GM23338 (cell line): Measurements from ENCODE around the gene LAD1. TPM values are rescaled to one million over a fixed set of nuclear protein-coding genes. Genes with fewer than 3 reads are reported as not detected.

ENCODE experiments used
- ATAC-seq: fragments of 200-7000 bp; cut with Tn5 transposase; 3 replicates; pipeline ENCODE4 v1.9.1; 2020
- DNase-seq: peaks from one replicate; pipeline ENCODE4 v3.0.0-alpha.2; 2015; ENCODE audit warnings: low spot score
- H2AFZ ChIP-seq: fragments of 200-600 bp; sonication (generic); 2 replicates; pipeline ENCODE4 v1.8.0; 2016; ENCODE audit warnings: antibody characterized with exemption, mild to moderate bottlenecking, moderate library complexity
- H3F3A ChIP-seq: fragments of 200-600 bp; sonication (generic); replicated peaks from 2 replicates; pipeline ENCODE4 v1.8.0; 2017; ENCODE audit warnings: antibody characterized with exemption, mixed run types, low read depth
- H3K27ac ChIP-seq: fragments of 200-600 bp; sonication (generic); 2 replicates; pipeline ENCODE4 v1.6.1; 2016; ENCODE audit warnings: low read depth
- H3K27me3 ChIP-seq: fragments of 200-600 bp; sonication (generic); 2 replicates; pipeline ENCODE4 v1.8.0; 2016; ENCODE audit warnings: mild to moderate bottlenecking, mixed run types, moderate library complexity; ENCODE audit not compliant: insufficient read depth
- H3K36me3 ChIP-seq: fragments of 200-600 bp; sonication (generic); 2 replicates; pipeline ENCODE4 v1.8.0; 2016; ENCODE audit warnings: mild to moderate bottlenecking; ENCODE audit not compliant: insufficient read depth
- H3K4me1 ChIP-seq: fragments of 200-600 bp; sonication (generic); 2 replicates; pipeline ENCODE4 v1.8.0; 2016; ENCODE audit warnings: mild to moderate bottlenecking, moderate library complexity; ENCODE audit not compliant: insufficient read depth
- H3K4me2 ChIP-seq: fragments of 200-600 bp; sonication (generic); 2 replicates; pipeline ENCODE4 v1.7.1; 2017; ENCODE audit warnings: mixed run types
- H3K4me3 ChIP-seq: fragments of 200-600 bp; sonication (generic); 2 replicates; pipeline ENCODE4 v1.6.1; 2016; ENCODE audit warnings: mixed run types
- H3K79me2 ChIP-seq: fragments of 200-600 bp; sonication (generic); replicated peaks from 2 replicates; pipeline ENCODE4 v1.8.0; 2017; ENCODE audit warnings: mild to moderate bottlenecking; ENCODE audit not compliant: insufficient read depth
- H3K9me2 ChIP-seq: fragments of 200-600 bp; sonication (generic); 2 replicates; pipeline ENCODE4 v1.8.0; 2017; ENCODE audit not compliant: insufficient read depth
- H4K20me1 ChIP-seq: fragments of 200-600 bp; sonication (generic); replicated peaks from 2 replicates; pipeline ENCODE4 v1.8.0; 2017; ENCODE audit warnings: mild to moderate bottlenecking; ENCODE audit not compliant: insufficient read depth
- H3K27ac Mint-ChIP-seq: 2 replicates; pipeline ENCODE4 v1.8.0; 2020; ENCODE audit warnings: inconsistent platforms, mild to moderate bottlenecking, moderate library complexity, mixed read lengths
- H3K27me3 Mint-ChIP-seq: 3 replicates; pipeline ENCODE4 v1.8.0; 2022; ENCODE audit warnings: low read depth, mild to moderate bottlenecking, moderate library complexity, mixed read lengths, inconsistent platforms; ENCODE audit not compliant: insufficient read depth, poor library complexity
- H3K36me3 Mint-ChIP-seq: 3 replicates; pipeline ENCODE4 v1.8.0; 2021; ENCODE audit warnings: low read depth, mild to moderate bottlenecking, inconsistent platforms, moderate library complexity, mixed read lengths
- H3K4me1 Mint-ChIP-seq: 3 replicates; pipeline ENCODE4 v1.8.0; 2020; ENCODE audit warnings: mild to moderate bottlenecking, inconsistent platforms, mixed read lengths
- H3K4me3 Mint-ChIP-seq: 3 replicates; pipeline ENCODE4 v1.8.0; 2021; ENCODE audit warnings: moderate library complexity, mild to moderate bottlenecking, inconsistent platforms, mixed read lengths
- H3K9me3 Mint-ChIP-seq: 3 replicates; pipeline ENCODE4 v1.8.0; 2020; ENCODE audit warnings: moderate library complexity, mild to moderate bottlenecking, inconsistent platforms, mixed read lengths
- CREB1 ChIP-seq: fragments of 250-450 bp; sonication (Bioruptor Pico); IDR thresholded peaks from 2 replicates; pipeline ENCODE4 v1.5.0; 2020; ENCODE audit warnings: low read depth, mild to moderate bottlenecking, moderate library complexity
- EZH2phosphoT487 ChIP-seq: fragments of 200-600 bp; sonication (generic); IDR thresholded peaks from one replicate; pipeline ENCODE4 v1.8.1; 2018; ENCODE audit warnings: antibody characterized with exemption; ENCODE audit not compliant: unreplicated experiment
- JUNB ChIP-seq: IDR thresholded peaks from one replicate; pipeline ENCODE4 v1.6.1; 2016; ENCODE audit warnings: antibody characterized with exemption; ENCODE audit not compliant: unreplicated experiment
- NANOG ChIP-seq: IDR thresholded peaks from 2 replicates; pipeline ENCODE4 v1.6.1; 2016; ENCODE audit warnings: antibody characterized with exemption, borderline replicate concordance
- POLR2AphosphoS5 ChIP-seq: IDR thresholded peaks from 2 replicates; pipeline ENCODE4 v1.6.1; 2016; ENCODE audit warnings: antibody characterized with exemption, low read depth
- ZNF331 ChIP-seq: fragments of 250-450 bp; sonication (Bioruptor Pico); IDR thresholded peaks from 2 replicates; pipeline ENCODE4 v1.5.0; 2020; ENCODE audit warnings: low read depth, mild to moderate bottlenecking, moderate library complexity
- polyA plus RNA-seq: library from polyadenylated mRNA; unstranded; fragments of >200 nt; fragmentation: Nextera tagmentation; extraction: Ambion mirVana; gene quantifications from 2 replicates; pipeline ENCODE4 v1.2.1, GENCODE V29; 2016
- total RNA-seq: library from RNA; depleted of rRNA; stranded (reverse); fragments of >200 nt; shearing (Covaris generic); gene quantifications from 2 replicates; pipeline ENCODE4 v1.2.3, GENCODE V29; 2014
- TF ChIP-seq, protein P1 (sequence below): IDR thresholded peaks from one replicate; pipeline ENCODE4 v1.6.1; 2018; ENCODE audit warnings: antibody characterized with exemption; ENCODE audit not compliant: unreplicated experiment
- TF ChIP-seq, protein P2 (sequence below), 2 experiments: fragments of 200-600 bp in 1 of 2; sonication (generic) in 1 of 2; conservative IDR thresholded peaks; 2 replicates each; pipeline versions ENCODE4 v1.5.1 to v1.6.1; 2016 to 2017; ENCODE audit warnings: antibody characterized with exemption in 2 of 2, low read depth in 2 of 2, mild to moderate bottlenecking in 2 of 2, moderate library complexity in 1 of 2
- TF ChIP-seq, protein P3 (sequence below): fragments of 250-450 bp; sonication (Bioruptor Pico); IDR thresholded peaks from 2 replicates; pipeline ENCODE4 v1.5.0; 2020; ENCODE audit warnings: mild to moderate bottlenecking, moderate library complexity

The LAD1 gene
- total and polyA plus RNA-seq, 2 experiments from 2014 or later: 17.6 to 18.9 TPM

DNA sequence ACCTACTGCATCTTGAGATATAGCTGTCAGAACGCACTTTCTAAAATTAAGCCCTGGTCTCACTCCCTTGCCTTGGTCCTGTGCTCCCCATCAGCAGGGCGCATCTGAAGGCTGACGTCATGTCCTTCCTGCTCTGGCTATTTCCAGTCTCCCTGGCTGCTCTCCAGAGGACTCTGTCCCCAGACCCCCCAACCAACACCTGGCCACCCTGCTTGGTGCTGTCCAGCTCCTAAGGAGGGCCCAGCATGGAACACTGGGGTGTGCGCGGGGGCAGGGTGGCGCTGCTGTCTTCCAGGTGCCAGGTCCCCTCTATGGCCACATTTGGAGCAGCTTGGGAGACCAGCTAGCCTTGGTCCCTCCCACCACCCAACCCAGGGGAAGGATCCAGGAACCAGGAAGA is 29.9 kb downstream of the LAD1 start:
- no peaks in the 10 kb centered on the region for H4K20me1 ChIP-seq
- H3K27ac Mint-ChIP-seq: no peak overlapping the region
- H3K27ac ChIP-seq: no peak overlapping the region
- DNase-seq (no peak), ATAC-seq (no peak)
- no peak overlapping the region for H2AFZ ChIP-seq
- H3F3A ChIP-seq: no peaks in the 10 kb centered on the region
- no peaks in the 10 kb centered on the region for H3K9me2 ChIP-seq
- H3K79me2 ChIP-seq: no peaks in the 10 kb centered on the region
- H3K27me3 ChIP-seq: no peaks in the 10 kb centered on the region
- peaks cover 26% of the 10 kb centered on the region for H3K4me1 Mint-ChIP-seq
- H3K27me3 Mint-ChIP-seq: peaks cover 25% of the 10 kb centered on the region
- H3K4me2 ChIP-seq: no peak overlapping the region
- H3K36me3 ChIP-seq: no peaks in the 10 kb centered on the region
- no peak overlapping the region for H3K4me3 Mint-ChIP-seq
- H3K4me1 ChIP-seq: peaks cover 5% of the 10 kb centered on the region; the same call in 1 of the 2 replicates
- no peak overlapping the region for H3K4me3 ChIP-seq
- H3K36me3 Mint-ChIP-seq: no peaks in the 10 kb centered on the region
- TF ChIP-seq JUNB (no peak), EZH2phosphoT487 (no peak), ZNF331 (CRISPR knock-in tag) (no peak)
- TF ChIP-seq, protein P1, sequence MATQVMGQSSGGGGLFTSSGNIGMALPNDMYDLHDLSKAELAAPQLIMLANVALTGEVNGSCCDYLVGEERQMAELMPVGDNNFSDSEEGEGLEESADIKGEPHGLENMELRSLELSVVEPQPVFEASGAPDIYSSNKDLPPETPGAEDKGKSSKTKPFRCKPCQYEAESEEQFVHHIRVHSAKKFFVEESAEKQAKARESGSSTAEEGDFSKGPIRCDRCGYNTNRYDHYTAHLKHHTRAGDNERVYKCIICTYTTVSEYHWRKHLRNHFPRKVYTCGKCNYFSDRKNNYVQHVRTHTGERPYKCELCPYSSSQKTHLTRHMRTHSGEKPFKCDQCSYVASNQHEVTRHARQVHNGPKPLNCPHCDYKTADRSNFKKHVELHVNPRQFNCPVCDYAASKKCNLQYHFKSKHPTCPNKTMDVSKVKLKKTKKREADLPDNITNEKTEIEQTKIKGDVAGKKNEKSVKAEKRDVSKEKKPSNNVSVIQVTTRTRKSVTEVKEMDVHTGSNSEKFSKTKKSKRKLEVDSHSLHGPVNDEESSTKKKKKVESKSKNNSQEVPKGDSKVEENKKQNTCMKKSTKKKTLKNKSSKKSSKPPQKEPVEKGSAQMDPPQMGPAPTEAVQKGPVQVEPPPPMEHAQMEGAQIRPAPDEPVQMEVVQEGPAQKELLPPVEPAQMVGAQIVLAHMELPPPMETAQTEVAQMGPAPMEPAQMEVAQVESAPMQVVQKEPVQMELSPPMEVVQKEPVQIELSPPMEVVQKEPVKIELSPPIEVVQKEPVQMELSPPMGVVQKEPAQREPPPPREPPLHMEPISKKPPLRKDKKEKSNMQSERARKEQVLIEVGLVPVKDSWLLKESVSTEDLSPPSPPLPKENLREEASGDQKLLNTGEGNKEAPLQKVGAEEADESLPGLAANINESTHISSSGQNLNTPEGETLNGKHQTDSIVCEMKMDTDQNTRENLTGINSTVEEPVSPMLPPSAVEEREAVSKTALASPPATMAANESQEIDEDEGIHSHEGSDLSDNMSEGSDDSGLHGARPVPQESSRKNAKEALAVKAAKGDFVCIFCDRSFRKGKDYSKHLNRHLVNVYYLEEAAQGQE: peak; percentile 47
- H3K9me3 Mint-ChIP-seq: no peaks in the 10 kb centered on the region

DNA sequence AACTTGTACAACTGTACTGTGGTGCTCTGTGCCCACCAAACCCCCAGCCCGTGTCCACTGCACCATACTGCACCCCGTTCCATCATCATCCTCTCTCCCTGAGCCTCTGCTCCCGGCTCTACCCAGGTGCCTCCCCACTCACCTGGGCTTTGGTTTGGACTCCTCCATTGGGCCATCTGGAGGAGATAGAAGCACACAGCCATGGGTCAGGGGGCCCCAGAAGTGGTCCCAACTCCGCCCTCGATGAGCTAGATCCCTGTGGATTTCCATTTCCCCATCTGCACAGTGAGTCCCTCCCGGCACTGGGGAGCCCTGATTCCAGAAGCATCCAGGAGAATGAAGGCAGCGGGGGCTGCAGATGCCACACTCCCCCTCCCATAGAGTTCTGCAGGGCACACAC is 32.4 kb downstream of the LAD1 start:
- DNase-seq (no peak), ATAC-seq (no peak)
- Histone ChIP-seq H3K9me2 (no peaks in the 10 kb centered on the region), H3F3A (no peaks in the 10 kb centered on the region), H3K4me2 (no peak overlapping the region), H3K27ac (no peak overlapping the region), H2AFZ (no peak overlapping the region), H3K79me2 (no peaks in the 10 kb centered on the region), H3K4me3 (no peak overlapping the region), H4K20me1 (no peaks in the 10 kb centered on the region), H3K36me3 (no peaks in the 10 kb centered on the region), H3K27me3 (no peaks in the 10 kb centered on the region), H3K4me1 (peaks cover 9% of the 10 kb centered on the region)
- Mint-ChIP-seq H3K9me3 (no peaks in the 10 kb centered on the region), H3K4me3 (no peak overlapping the region), H3K36me3 (no peaks in the 10 kb centered on the region), H3K27me3 (peaks cover 20% of the 10 kb centered on the region), H3K4me1 (peaks cover 17% of the 10 kb centered on the region), H3K27ac (no peak overlapping the region)
- no peak for TF ChIP-seq ZNF331 (CRISPR knock-in tag)
- TF ChIP-seq, protein P2, sequence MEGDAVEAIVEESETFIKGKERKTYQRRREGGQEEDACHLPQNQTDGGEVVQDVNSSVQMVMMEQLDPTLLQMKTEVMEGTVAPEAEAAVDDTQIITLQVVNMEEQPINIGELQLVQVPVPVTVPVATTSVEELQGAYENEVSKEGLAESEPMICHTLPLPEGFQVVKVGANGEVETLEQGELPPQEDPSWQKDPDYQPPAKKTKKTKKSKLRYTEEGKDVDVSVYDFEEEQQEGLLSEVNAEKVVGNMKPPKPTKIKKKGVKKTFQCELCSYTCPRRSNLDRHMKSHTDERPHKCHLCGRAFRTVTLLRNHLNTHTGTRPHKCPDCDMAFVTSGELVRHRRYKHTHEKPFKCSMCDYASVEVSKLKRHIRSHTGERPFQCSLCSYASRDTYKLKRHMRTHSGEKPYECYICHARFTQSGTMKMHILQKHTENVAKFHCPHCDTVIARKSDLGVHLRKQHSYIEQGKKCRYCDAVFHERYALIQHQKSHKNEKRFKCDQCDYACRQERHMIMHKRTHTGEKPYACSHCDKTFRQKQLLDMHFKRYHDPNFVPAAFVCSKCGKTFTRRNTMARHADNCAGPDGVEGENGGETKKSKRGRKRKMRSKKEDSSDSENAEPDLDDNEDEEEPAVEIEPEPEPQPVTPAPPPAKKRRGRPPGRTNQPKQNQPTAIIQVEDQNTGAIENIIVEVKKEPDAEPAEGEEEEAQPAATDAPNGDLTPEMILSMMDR (conservative IDR thresholded peaks at IDR 0.05; ENCODE audit: low read depth in 2 of 2): no peak
- no peak for TF ChIP-seq CREB1 (CRISPR knock-in tag)
- no peak for TF ChIP-seq EZH2phosphoT487
- no peak for TF ChIP-seq POLR2AphosphoS5
- no peak for TF ChIP-seq NANOG
- TF ChIP-seq, protein P3, sequence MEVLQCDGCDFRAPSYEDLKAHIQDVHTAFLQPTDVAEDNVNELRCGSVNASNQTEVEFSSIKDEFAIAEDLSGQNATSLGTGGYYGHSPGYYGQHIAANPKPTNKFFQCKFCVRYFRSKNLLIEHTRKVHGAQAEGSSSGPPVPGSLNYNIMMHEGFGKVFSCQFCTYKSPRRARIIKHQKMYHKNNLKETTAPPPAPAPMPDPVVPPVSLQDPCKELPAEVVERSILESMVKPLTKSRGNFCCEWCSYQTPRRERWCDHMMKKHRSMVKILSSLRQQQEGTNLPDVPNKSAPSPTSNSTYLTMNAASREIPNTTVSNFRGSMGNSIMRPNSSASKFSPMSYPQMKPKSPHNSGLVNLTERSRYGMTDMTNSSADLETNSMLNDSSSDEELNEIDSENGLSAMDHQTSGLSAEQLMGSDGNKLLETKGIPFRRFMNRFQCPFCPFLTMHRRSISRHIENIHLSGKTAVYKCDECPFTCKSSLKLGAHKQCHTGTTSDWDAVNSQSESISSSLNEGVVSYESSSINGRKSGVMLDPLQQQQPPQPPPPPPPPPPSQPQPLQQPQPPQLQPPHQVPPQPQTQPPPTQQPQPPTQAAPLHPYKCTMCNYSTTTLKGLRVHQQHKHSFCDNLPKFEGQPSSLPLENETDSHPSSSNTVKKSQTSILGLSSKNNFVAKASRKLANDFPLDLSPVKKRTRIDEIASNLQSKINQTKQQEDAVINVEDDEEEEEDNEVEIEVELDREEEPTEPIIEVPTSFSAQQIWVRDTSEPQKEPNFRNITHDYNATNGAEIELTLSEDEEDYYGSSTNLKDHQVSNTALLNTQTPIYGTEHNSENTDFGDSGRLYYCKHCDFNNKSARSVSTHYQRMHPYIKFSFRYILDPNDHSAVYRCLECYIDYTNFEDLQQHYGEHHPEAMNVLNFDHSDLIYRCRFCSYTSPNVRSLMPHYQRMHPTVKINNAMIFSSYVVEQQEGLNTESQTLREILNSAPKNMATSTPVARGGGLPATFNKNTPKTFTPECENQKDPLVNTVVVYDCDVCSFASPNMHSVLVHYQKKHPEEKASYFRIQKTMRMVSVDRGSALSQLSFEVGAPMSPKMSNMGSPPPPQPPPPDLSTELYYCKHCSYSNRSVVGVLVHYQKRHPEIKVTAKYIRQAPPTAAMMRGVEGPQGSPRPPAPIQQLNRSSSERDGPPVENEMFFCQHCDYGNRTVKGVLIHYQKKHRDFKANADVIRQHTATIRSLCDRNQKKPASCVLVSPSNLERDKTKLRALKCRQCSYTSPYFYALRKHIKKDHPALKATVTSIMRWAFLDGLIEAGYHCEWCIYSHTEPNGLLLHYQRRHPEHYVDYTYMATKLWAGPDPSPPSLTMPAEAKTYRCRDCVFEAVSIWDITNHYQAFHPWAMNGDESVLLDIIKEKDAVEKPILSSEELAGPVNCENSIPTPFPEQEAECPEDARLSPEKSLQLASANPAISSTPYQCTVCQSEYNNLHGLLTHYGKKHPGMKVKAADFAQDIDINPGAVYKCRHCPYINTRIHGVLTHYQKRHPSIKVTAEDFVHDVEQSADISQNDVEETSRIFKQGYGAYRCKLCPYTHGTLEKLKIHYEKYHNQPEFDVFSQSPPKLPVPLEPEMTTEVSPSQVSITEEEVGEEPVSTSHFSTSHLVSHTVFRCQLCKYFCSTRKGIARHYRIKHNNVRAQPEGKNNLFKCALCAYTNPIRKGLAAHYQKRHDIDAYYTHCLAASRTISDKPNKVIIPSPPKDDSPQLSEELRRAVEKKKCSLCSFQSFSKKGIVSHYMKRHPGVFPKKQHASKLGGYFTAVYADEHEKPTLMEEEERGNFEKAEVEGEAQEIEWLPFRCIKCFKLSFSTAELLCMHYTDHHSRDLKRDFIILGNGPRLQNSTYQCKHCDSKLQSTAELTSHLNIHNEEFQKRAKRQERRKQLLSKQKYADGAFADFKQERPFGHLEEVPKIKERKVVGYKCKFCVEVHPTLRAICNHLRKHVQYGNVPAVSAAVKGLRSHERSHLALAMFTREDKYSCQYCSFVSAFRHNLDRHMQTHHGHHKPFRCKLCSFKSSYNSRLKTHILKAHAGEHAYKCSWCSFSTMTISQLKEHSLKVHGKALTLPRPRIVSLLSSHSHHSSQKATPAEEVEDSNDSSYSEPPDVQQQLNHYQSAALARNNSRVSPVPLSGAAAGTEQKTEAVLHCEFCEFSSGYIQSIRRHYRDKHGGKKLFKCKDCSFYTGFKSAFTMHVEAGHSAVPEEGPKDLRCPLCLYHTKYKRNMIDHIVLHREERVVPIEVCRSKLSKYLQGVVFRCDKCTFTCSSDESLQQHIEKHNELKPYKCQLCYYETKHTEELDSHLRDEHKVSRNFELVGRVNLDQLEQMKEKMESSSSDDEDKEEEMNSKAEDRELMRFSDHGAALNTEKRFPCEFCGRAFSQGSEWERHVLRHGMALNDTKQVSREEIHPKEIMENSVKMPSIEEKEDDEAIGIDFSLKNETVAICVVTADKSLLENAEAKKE (CRISPR knock-in tag): no peak
